K562 (cell line): ENCODE data around the gene DUSP9.
"Not testable (repeated sequence)": the region's sequence is repeated elsewhere in the genome, so short reads cannot be mapped to it uniquely, and the experiment has no call there.

ENCODE experiments used
- CC2D1A ChIP-seq: fragments of 450-650 bp; IDR thresholded peaks from 2 replicates; pipeline ENCODE4 v1.6.1; 2017; ENCODE audit warnings: mild to moderate bottlenecking
- MAX ChIP-seq: sonication (generic); formaldehyde crosslinking; IDR thresholded peaks from 2 replicates; pipeline ENCODE4 v1.9.0; 2022; ENCODE audit warnings: mild to moderate bottlenecking, missing genetic modification reagents
- USF2 ChIP-seq: sonication (generic); formaldehyde crosslinking; IDR thresholded peaks from 2 replicates; pipeline ENCODE4 v1.5.0; 2020; ENCODE audit warnings: missing genetic modification reagents
- YY1 ChIP-seq, 3 experiments: IDR thresholded peaks; 2 replicates each; pipeline ENCODE4 v1.6.1; 2011; ENCODE audit warnings: low read length in 2 of 3, mild to moderate bottlenecking in 2 of 3, moderate library complexity in 2 of 3, borderline replicate concordance in 1 of 3, control low read depth in 1 of 3, low read depth in 1 of 3; ENCODE audit not compliant: insufficient read depth in 3 of 3, insufficient replicate concordance in 2 of 3, control insufficient read depth in 1 of 3, insufficient read length in 1 of 3; ENCODE audit errors: extremely low read depth in 1 of 3
- ZFP30 ChIP-seq: fragments of 250-450 bp; sonication (Bioruptor Pico); IDR thresholded peaks from 2 replicates; pipeline ENCODE4 v1.8.0; 2022; ENCODE audit warnings: moderate library complexity, mild to moderate bottlenecking, inconsistent platforms, borderline replicate concordance
- ZFX ChIP-seq: sonication (generic); formaldehyde crosslinking; IDR thresholded peaks from 2 replicates; pipeline ENCODE4 v1.8.0; 2022; ENCODE audit warnings: mild to moderate bottlenecking, missing genetic modification reagents, moderate library complexity

DNA sequence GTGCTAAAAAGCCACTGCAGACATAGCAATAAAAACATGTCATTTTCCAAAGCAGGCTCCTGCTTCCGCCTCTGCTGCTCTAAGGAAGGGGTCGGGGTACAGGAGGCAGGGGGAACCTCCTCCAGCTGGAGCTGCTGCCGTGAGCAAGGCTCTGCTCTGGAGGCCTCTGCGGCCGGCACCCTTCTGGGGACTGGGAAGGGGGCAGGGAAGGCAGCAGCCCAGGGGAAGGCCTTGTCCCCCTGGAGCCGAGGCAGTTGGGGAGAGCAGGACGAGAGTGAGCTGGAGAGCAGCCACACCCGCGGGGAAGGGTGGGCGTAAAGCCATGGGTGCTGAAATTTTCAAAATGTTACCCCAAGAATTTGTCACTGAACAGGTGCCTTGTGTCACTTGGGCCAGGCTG lies 49.5 kb downstream of the DUSP9 start:
- not testable (repeated sequence) for TF ChIP-seq ZFP30; ZFX (CRISPR knock-in tag); CC2D1A; USF2 (CRISPR knock-in tag); MAX; YY1 (IDR thresholded peaks at IDR 0.05; ENCODE audit: borderline replicate concordance in 1 of 3, control insufficient read depth in 1 of 3, extremely low read depth in 1 of 3, insufficient read depth in 3 of 3, insufficient read length in 1 of 3, insufficient replicate concordance in 2 of 3, low read depth in 1 of 3, low read length in 2 of 3)
